MG63 (cell line): ENCODE measurements around the gene C3orf80. TPM values are rescaled to one million over a fixed set of nuclear protein-coding genes. Genes with fewer than 3 reads are reported as not detected.

Source experiments
- DNase-seq: peaks from one replicate; pipeline ENCODE4 v3.0.0-alpha.2; 2020
- H3K27me3 ChIP-seq: fragments of 250-450 bp; sonication (Bioruptor Pico); 2 replicates; pipeline ENCODE4 v1.5.1; 2020; ENCODE audit warnings: mild to moderate bottlenecking, moderate library complexity
- H3K36me3 ChIP-seq: fragments of 250-450 bp; sonication (Bioruptor Pico); 2 replicates; pipeline ENCODE4 v1.5.1; 2020; ENCODE audit warnings: mild to moderate bottlenecking, moderate library complexity
- H3K4me3 ChIP-seq: fragments of 250-450 bp; sonication (Bioruptor Pico); 2 replicates; pipeline ENCODE4 v1.5.1; 2020; ENCODE audit warnings: mild to moderate bottlenecking, moderate library complexity
- H3K9me3 ChIP-seq: fragments of 250-450 bp; sonication (Bioruptor Pico); 2 replicates; pipeline ENCODE4 v1.5.1; 2020; ENCODE audit warnings: mild to moderate bottlenecking, moderate library complexity
- total RNA-seq: library from RNA; depleted of rRNA; stranded (reverse); fragments of >200 nt; shearing (Covaris generic); gene quantifications from 2 replicates; pipeline ENCODE4 v1.2.3, GENCODE V29; 2014; ENCODE audit warnings: low replicate concordance; rRNA removed

The C3orf80 gene
- total RNA-seq, 1 experiment from 2014 or later = not detected

- DNase-seq = no peak
- no peak overlapping the region for H3K4me3 ChIP-seq
- H3K9me3 ChIP-seq = no peaks in the 10 kb centered on the region
- H3K36me3 ChIP-seq = no peaks in the 10 kb centered on the region
- no peaks in the 10 kb centered on the region; the same call in 1 of the 2 replicates for H3K27me3 ChIP-seq
Observed at GRCh38 chr3:160247766-160248165, 22.5 kb downstream of the C3orf80 start.

GRCh38 chr3:160253298-160253697 lies 28.1 kb downstream of the C3orf80 start:
- no peaks in the 10 kb centered on the region; the same call in 1 of the 2 replicates for H3K27me3 ChIP-seq
- no peak for DNase-seq
- H3K36me3 ChIP-seq = no peaks in the 10 kb centered on the region; the same call in 1 of the 2 replicates
- H3K4me3 ChIP-seq = no peak overlapping the region
- H3K9me3 ChIP-seq = no peaks in the 10 kb centered on the region

GRCh38 chr3:160257606-160258005 lies 32.4 kb downstream of the C3orf80 start:
- no peaks in the 10 kb centered on the region for H3K27me3 ChIP-seq
- H3K9me3 ChIP-seq = no peaks in the 10 kb centered on the region
- no peak overlapping the region for H3K4me3 ChIP-seq
- DNase-seq = no peak
- no peaks in the 10 kb centered on the region; the same call in 1 of the 2 replicates for H3K36me3 ChIP-seq

- no peak for DNase-seq
- Histone ChIP-seq H3K9me3 (no peaks in the 10 kb centered on the region), H3K27me3 (no peaks in the 10 kb centered on the region), H3K4me3 (no peak overlapping the region), H3K36me3 (no peaks in the 10 kb centered on the region; the same call in 1 of the 2 replicates)
Observed at GRCh38 chr3:160259589-160259988, 34.4 kb downstream of the C3orf80 start.

- Histone ChIP-seq H3K9me3 (no peaks in the 10 kb centered on the region), H3K36me3 (no peaks in the 10 kb centered on the region; the same call in 1 of the 2 replicates), H3K27me3 (no peaks in the 10 kb centered on the region), H3K4me3 (no peak overlapping the region)
- DNase-seq = no peak
Observed at GRCh38 chr3:160260587-160261270, 35.5 kb downstream of the C3orf80 start.

GRCh38 chr3:160265088-160265487 lies 39.9 kb downstream of the C3orf80 start:
- no peaks in the 10 kb centered on the region for H3K9me3 ChIP-seq
- H3K4me3 ChIP-seq = no peak overlapping the region
- H3K36me3 ChIP-seq = no peaks in the 10 kb centered on the region
- no peaks in the 10 kb centered on the region for H3K27me3 ChIP-seq
- no peak for DNase-seq

Other genes starting within 250 kb of the C3orf80 start
- gene IL12A, start 236.6 kb upstream of the C3orf80 start, total RNA-seq = 3.2 and 16.2 TPM in 2 replicates
- gene IFT80, start 173.8 kb downstream of the C3orf80 start, total RNA-seq = 22.9 and 30.8 TPM in 2 replicates
- 97.7 and 253 TPM in 2 replicates for gene SMC4, start 174.2 kb downstream of the C3orf80 start, total RNA-seq
- gene TRIM59, start 224.4 kb downstream of the C3orf80 start, total RNA-seq = 4.2 and 8.9 TPM in 2 replicates